ENCODE measurements around the gene TRABD2B. TPM values are rescaled to one million over a fixed set of nuclear protein-coding genes. Genes with fewer than 3 reads are reported as not detected.
A peak's percentile ranks its signal among the peaks of the same experiment; 100 is the strongest.

TRABD2B gene
- total and polyA plus RNA-seq, 2 experiments from 2014 or later: 1.00 to 2.3 TPM

DNA sequence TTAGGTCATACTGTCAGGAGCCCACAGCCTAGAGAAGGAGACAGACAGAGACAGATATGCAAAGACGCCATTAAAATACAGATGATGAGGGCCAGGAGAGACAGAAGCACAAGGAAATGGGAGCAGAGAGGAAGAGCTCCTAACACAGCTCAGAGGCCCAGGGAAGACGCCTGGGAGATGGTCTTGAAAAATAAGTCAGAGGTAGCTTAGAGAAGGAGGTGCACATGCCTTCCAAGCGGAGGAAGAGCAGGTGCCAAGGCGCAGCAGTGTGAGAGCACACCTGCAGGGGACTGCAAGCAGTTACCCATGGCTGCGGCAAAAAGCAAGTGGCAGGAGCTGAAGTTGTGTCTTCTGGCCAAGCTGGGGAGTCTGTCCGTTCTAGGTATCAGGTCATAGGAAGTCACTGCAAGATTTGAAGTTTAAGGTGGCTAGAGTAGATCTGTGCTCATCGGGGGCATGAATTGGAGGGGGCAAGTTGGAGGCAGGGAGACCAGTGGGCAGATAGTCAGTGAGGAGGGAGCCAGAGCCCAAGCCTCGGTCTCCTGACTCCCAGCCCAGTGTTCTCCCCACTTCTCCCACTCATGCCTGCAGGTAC, 1.3 kb upstream of the TRABD2B start:
- no peaks in the 10 kb centered on the region for H3K9me3 ChIP-seq (ENCODE audit: low read depth)
- TF ChIP-seq EZH2 (IDR thresholded peaks at IDR 0.05; ENCODE audit: borderline replicate concordance): no peak
- TF ChIP-seq EZH2phosphoT487 (IDR thresholded peaks at IDR 0.05; ENCODE audit: low read depth, severe bottlenecking, unreplicated experiment): no peak
- TF ChIP-seq, protein P1, sequence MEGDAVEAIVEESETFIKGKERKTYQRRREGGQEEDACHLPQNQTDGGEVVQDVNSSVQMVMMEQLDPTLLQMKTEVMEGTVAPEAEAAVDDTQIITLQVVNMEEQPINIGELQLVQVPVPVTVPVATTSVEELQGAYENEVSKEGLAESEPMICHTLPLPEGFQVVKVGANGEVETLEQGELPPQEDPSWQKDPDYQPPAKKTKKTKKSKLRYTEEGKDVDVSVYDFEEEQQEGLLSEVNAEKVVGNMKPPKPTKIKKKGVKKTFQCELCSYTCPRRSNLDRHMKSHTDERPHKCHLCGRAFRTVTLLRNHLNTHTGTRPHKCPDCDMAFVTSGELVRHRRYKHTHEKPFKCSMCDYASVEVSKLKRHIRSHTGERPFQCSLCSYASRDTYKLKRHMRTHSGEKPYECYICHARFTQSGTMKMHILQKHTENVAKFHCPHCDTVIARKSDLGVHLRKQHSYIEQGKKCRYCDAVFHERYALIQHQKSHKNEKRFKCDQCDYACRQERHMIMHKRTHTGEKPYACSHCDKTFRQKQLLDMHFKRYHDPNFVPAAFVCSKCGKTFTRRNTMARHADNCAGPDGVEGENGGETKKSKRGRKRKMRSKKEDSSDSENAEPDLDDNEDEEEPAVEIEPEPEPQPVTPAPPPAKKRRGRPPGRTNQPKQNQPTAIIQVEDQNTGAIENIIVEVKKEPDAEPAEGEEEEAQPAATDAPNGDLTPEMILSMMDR (IDR thresholded peaks at IDR 0.05; ENCODE audit: poor library complexity): no peak
- H4K20me1 ChIP-seq (ENCODE audit: insufficient read depth, poor library complexity, severe bottlenecking): no peaks in the 10 kb centered on the region
- H3K4me3 ChIP-seq: no peak overlapping the region
- no peaks in the 10 kb centered on the region for H3K36me3 ChIP-seq (replicated peaks; ENCODE audit: insufficient read depth, low read depth)
- H3K4me2 ChIP-seq: no peak overlapping the region
- H3K27me3 ChIP-seq: peaks cover 19% of the 10 kb centered on the region
- H2AFZ ChIP-seq: no peak overlapping the region
- H3K4me1 ChIP-seq (ENCODE audit: insufficient read depth): no peaks in the 10 kb centered on the region
- H3K79me2 ChIP-seq: peaks cover 4% of the 10 kb centered on the region
- no peak for DNase-seq (ENCODE audit: low spot score)
- H3K9me2 ChIP-seq (replicated peaks; ENCODE audit: insufficient read depth): no peaks in the 10 kb centered on the region
- no peak overlapping the region for H3K27ac ChIP-seq
- 91% methylated on average over 8 of the region's 8 CpGs for WGBS (ENCODE audit: low lambda C conversion rate, missing lambda C conversion rate)

DNA sequence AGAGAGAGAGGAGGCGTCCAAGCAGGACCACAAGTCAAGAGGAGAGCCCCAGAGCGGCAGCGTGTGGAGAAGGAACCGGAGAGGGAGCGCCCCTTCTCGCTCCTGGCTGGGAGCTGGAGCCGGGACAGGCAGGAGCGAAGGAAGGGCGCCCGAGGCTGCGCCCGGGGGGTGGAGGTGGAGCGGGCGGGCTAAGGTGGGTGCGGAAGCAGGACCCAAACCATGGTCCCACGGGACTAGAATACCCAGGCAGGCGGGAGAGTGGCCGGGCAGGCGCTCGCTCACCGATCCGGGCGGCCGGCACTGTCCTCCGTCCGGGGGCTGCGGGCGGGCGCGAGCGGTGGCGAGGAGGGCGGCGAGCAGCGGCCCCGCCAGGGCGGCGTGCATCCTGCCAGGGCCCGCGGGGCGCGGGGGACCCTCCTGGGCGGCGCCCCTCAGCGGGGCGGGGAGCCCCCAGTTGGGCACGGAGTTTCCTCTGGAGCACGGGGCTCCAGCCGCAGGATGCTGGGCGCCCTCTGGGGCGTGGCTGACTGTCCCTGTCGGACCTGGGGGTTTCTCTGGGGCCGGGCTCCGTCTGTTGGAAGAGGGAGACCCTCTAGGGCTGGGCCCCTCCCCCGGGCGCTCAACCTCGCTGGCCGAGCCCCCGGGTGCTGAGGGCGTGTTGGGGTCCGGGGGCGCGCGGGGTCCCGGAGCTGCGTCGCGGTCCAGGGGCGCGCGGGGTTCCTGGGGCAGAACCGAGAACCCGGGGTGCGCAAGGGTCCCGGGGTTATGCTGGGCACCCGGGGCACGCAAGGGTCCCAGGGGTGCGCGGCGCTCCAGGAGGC, 569 bp downstream of the TRABD2B start:
- peak overlapping the region; percentile 68 for H2AFZ ChIP-seq
- no peaks in the 10 kb centered on the region for H4K20me1 ChIP-seq (ENCODE audit: insufficient read depth, poor library complexity, severe bottlenecking)
- H3K4me3 ChIP-seq: peak overlapping the region; percentile 80
- H3K36me3 ChIP-seq (replicated peaks; ENCODE audit: insufficient read depth, low read depth): no peaks in the 10 kb centered on the region
- peak overlapping the region; percentile 6 for H3K27ac ChIP-seq
- no peaks in the 10 kb centered on the region for H3K4me1 ChIP-seq (ENCODE audit: insufficient read depth)
- TF ChIP-seq EZH2phosphoT487 (IDR thresholded peaks at IDR 0.05; ENCODE audit: low read depth, severe bottlenecking, unreplicated experiment) (no peak), EZH2 (IDR thresholded peaks at IDR 0.05; ENCODE audit: borderline replicate concordance) (no peak)
- TF ChIP-seq, protein P1 (IDR thresholded peaks at IDR 0.05; ENCODE audit: poor library complexity): peak; percentile 2
- no peaks in the 10 kb centered on the region for H3K9me3 ChIP-seq (ENCODE audit: low read depth)
- under 1% methylated on average over 34 of the region's 80 CpGs for WGBS (ENCODE audit: low lambda C conversion rate, missing lambda C conversion rate)
- peak; percentile 68 for DNase-seq (ENCODE audit: low spot score)
- H3K27me3 ChIP-seq: peaks cover 19% of the 10 kb centered on the region
- no peaks in the 10 kb centered on the region for H3K9me2 ChIP-seq (replicated peaks; ENCODE audit: insufficient read depth)
- peak overlapping the region; percentile 100 for H3K4me2 ChIP-seq
- H3K79me2 ChIP-seq: peaks cover 7% of the 10 kb centered on the region

DNA sequence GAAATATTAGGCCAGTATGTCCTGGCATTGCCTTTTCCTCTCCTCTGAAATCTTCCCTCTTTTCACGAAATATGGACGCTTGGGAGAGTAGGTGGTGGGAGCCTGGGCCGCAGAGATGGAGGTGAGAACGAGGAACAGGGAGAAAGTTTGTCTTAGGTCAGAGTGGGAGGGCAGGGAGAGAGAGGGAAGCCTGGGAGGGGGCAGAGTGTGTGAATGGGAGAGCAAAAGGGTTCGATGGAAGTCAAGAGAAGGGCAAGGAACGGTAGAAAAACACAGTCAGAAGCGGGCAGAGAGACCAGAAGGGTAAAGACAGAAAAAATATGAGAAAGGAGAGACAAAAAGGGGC, 1.2 kb downstream of the TRABD2B start:
- Histone ChIP-seq H2AFZ (no peak overlapping the region), H4K20me1 (ENCODE audit: insufficient read depth, poor library complexity, severe bottlenecking) (no peaks in the 10 kb centered on the region), H3K9me2 (replicated peaks; ENCODE audit: insufficient read depth) (no peaks in the 10 kb centered on the region), H3K79me2 (peaks cover 10% of the 10 kb centered on the region), H3K27me3 (peaks cover 19% of the 10 kb centered on the region), H3K4me2 (peak overlapping the region; percentile 100), H3K27ac (no peak overlapping the region), H3K4me1 (ENCODE audit: insufficient read depth) (no peaks in the 10 kb centered on the region), H3K4me3 (peak overlapping the region; percentile 80), H3K9me3 (ENCODE audit: low read depth) (no peaks in the 10 kb centered on the region), H3K36me3 (replicated peaks; ENCODE audit: insufficient read depth, low read depth) (no peaks in the 10 kb centered on the region)
- no peak for DNase-seq (ENCODE audit: low spot score)
- WGBS (ENCODE audit: low lambda C conversion rate, missing lambda C conversion rate): 35% methylated on average over 5 of the region's 7 CpGs
- TF ChIP-seq EZH2phosphoT487 (IDR thresholded peaks at IDR 0.05; ENCODE audit: low read depth, severe bottlenecking, unreplicated experiment) (no peak), EZH2 (IDR thresholded peaks at IDR 0.05; ENCODE audit: borderline replicate concordance) (no peak)
- TF ChIP-seq, protein P1 (IDR thresholded peaks at IDR 0.05; ENCODE audit: poor library complexity): no peak

Measured in hepatocyte (in vitro differentiated cells).